OCI-LY7 (cell line): ENCODE results near the gene EPS15.

Experiments
- EZH2phosphoT487 ChIP-seq: fragments of 200-600 bp; sonication (generic); IDR thresholded peaks from 2 replicates; pipeline ENCODE4 v1.6.1; 2018; ENCODE audit warnings: low read depth, borderline replicate concordance, mild to moderate bottlenecking, mixed run types, antibody characterized with exemption, low read length, moderate library complexity, mixed read lengths
- TF ChIP-seq, protein P1 (sequence below): fragments of 200-600 bp; sonication (generic); conservative IDR thresholded peaks from 2 replicates; pipeline ENCODE4 v1.5.1; 2014; ENCODE audit warnings: mild to moderate bottlenecking, antibody characterized with exemption, low read length, moderate library complexity, mixed read lengths

DNA sequence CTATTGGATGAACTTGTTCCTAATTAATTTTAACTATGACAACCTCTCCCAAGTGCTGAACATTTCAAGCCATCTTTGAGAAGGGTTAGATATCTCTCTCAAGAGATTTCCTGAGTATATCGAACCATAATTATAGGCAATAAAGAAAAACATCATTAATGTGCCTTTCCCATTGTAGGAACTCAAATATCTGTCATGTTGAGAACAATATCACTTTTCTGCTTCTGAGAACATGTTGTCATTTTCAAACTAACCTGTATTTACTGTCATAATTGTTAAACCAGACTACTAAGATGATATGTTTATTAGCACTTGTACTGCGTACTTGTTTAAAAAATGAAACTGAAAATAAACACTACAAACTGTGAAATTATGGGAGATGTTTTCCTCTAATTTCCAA, 4.3 kb downstream of the EPS15 start:
- TF ChIP-seq, protein P1, sequence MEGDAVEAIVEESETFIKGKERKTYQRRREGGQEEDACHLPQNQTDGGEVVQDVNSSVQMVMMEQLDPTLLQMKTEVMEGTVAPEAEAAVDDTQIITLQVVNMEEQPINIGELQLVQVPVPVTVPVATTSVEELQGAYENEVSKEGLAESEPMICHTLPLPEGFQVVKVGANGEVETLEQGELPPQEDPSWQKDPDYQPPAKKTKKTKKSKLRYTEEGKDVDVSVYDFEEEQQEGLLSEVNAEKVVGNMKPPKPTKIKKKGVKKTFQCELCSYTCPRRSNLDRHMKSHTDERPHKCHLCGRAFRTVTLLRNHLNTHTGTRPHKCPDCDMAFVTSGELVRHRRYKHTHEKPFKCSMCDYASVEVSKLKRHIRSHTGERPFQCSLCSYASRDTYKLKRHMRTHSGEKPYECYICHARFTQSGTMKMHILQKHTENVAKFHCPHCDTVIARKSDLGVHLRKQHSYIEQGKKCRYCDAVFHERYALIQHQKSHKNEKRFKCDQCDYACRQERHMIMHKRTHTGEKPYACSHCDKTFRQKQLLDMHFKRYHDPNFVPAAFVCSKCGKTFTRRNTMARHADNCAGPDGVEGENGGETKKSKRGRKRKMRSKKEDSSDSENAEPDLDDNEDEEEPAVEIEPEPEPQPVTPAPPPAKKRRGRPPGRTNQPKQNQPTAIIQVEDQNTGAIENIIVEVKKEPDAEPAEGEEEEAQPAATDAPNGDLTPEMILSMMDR, result no peak
- no peak for TF ChIP-seq EZH2phosphoT487
